GM18861 (cell line): ENCODE data around the gene TIMM10B.

Experiments used
- ATAC-seq: cut with Tn5 transposase; IDR thresholded peaks from one replicate; pipeline ENCODE4 v1.9.1; 2021; ENCODE audit not compliant: unreplicated experiment

The TIMM10B gene

GRCh38 chr11:6481012-6481923, at the start of gene TIMM10B, which contains the start of gene ARFIP2:
Gene TIMM10B (plus strand): TSS chr11:6481501. CDS start chr11:6481517, 16 bp downstream.
Gene ARFIP2 (minus strand): TSS chr11:6481331. CDS start chr11:6480421, 910 bp downstream.
- ATAC-seq = peak; percentile 99

- no peak for ATAC-seq
Measured at GRCh38 chr11:6431861-6432260, 49.4 kb upstream of the TIMM10B start.

- no peak for ATAC-seq
Measured at GRCh38 chr11:6433998-6434660, 47.2 kb upstream of the TIMM10B start.

- ATAC-seq = no peak
Measured at GRCh38 chr11:6437423-6437822, 43.9 kb upstream of the TIMM10B start.

- no peak for ATAC-seq
Measured at GRCh38 chr11:6437993-6438392, 43.3 kb upstream of the TIMM10B start.

- no peak for ATAC-seq
Measured at GRCh38 chr11:6438979-6439571, 42.2 kb upstream of the TIMM10B start.

- ATAC-seq = no peak
Measured at GRCh38 chr11:6440906-6441358, 40.4 kb upstream of the TIMM10B start, which contains the start of gene HPX. Gene HPX (minus strand): TSS chr11:6440987. CDS start chr11:6440963, 24 bp downstream.

- no peak for ATAC-seq
Measured at GRCh38 chr11:6442441-6442840, 38.9 kb upstream of the TIMM10B start.

- ATAC-seq = peak; percentile 72
Measured at GRCh38 chr11:6443269-6444003, 37.9 kb upstream of the TIMM10B start.

- ATAC-seq = no peak
Measured at GRCh38 chr11:6448574-6448973, 32.7 kb upstream of the TIMM10B start.

- no peak for ATAC-seq
Measured at GRCh38 chr11:6452219-6452618, 29.1 kb upstream of the TIMM10B start.

- no peak for ATAC-seq
Measured at GRCh38 chr11:6453152-6453551, 28.1 kb upstream of the TIMM10B start.

- no peak for ATAC-seq
Measured at GRCh38 chr11:6455070-6455469, 26.2 kb upstream of the TIMM10B start.

GRCh38 chr11:6456361-6457073, 24.8 kb upstream of the TIMM10B start:
- no peak for ATAC-seq

- ATAC-seq = no peak
Measured at GRCh38 chr11:6457581-6458320, 23.6 kb upstream of the TIMM10B start.

- no peak for ATAC-seq
Measured at GRCh38 chr11:6458352-6459098, 22.8 kb upstream of the TIMM10B start.

- ATAC-seq = no peak
Measured at GRCh38 chr11:6459099-6459450, 22.2 kb upstream of the TIMM10B start.

GRCh38 chr11:6468712-6469495, 12.4 kb upstream of the TIMM10B start:
- ATAC-seq = no peak
